ENCODE results near the gene P3H2. TPM values are rescaled to one million over a fixed set of nuclear protein-coding genes. Genes with fewer than 3 reads are reported as not detected.

Gene P3H2
- total RNA-seq, 1 donor from 2014 or later = 15.0 TPM

GRCh38 chr3:190053919-190054672 is 66.6 kb downstream of the P3H2 start:
- ATAC-seq = peak; percentile 50

- no peak for ATAC-seq
Measured at GRCh38 chr3:190051641-190052040, 69.1 kb downstream of the P3H2 start.

- ATAC-seq = peak; percentile 67
Measured at GRCh38 chr3:190048932-190049441, 71.7 kb downstream of the P3H2 start.

GRCh38 chr3:190044974-190045373 is 75.7 kb downstream of the P3H2 start:
- ATAC-seq = no peak

- peak; percentile 41 for ATAC-seq
Measured at GRCh38 chr3:190044142-190044541, 76.6 kb downstream of the P3H2 start.

GRCh38 chr3:190043741-190044140 is 77.0 kb downstream of the P3H2 start:
- no peak for ATAC-seq

- ATAC-seq = no peak
Measured at GRCh38 chr3:190042558-190042957, 78.1 kb downstream of the P3H2 start.

GRCh38 chr3:190041333-190042041 is 79.2 kb downstream of the P3H2 start:
- peak; percentile 52 for ATAC-seq

- no peak for ATAC-seq
Measured at GRCh38 chr3:190040145-190040544, 80.6 kb downstream of the P3H2 start.

- peak; percentile 94 for ATAC-seq
Measured at GRCh38 chr3:190038050-190038933, 82.4 kb downstream of the P3H2 start.

GRCh38 chr3:190036631-190037030 is 84.1 kb downstream of the P3H2 start:
- peak; percentile 49 for ATAC-seq

GRCh38 chr3:190034446-190034845 is 86.3 kb downstream of the P3H2 start:
- ATAC-seq = no peak

GRCh38 chr3:190032923-190033322 is 87.8 kb downstream of the P3H2 start:
- no peak for ATAC-seq

GRCh38 chr3:190031887-190032752 is 88.6 kb downstream of the P3H2 start:
- no peak for ATAC-seq

GRCh38 chr3:190027116-190027515 is 93.6 kb downstream of the P3H2 start:
- no peak for ATAC-seq

GRCh38 chr3:190026154-190026553 is 94.5 kb downstream of the P3H2 start:
- ATAC-seq = no peak

- ATAC-seq = no peak
Measured at GRCh38 chr3:190024912-190025311, 95.8 kb downstream of the P3H2 start.

GRCh38 chr3:190019844-190020243 is 100.9 kb downstream of the P3H2 start:
- ATAC-seq = no peak

- ATAC-seq = no peak
Measured at GRCh38 chr3:190019006-190019405, 101.7 kb downstream of the P3H2 start.

GRCh38 chr3:190018460-190018859 is 102.2 kb downstream of the P3H2 start:
- no peak for ATAC-seq

GRCh38 chr3:190017521-190018288 is 103.0 kb downstream of the P3H2 start:
- ATAC-seq = peak; percentile 68

Measured in esophagus mucosa (tissue), 1 donor.